HepG2 (cell line): ENCODE measurements around the gene VEGFC. TPM values are rescaled to one million over a fixed set of nuclear protein-coding genes. Genes with fewer than 3 reads are reported as not detected.

Experiments used
- MXI1 ChIP-seq: IDR thresholded peaks from 3 replicates; pipeline ENCODE4 v1.6.1; 2012; ENCODE audit warnings: low read depth, low read length, inconsistent platforms, borderline replicate concordance
- RAD51 ChIP-seq: fragments of 450-650 bp; IDR thresholded peaks from 2 replicates; pipeline ENCODE4 v1.6.1; 2016; ENCODE audit warnings: borderline replicate concordance
- SMAD9 ChIP-seq: sonication (generic); formaldehyde crosslinking; IDR thresholded peaks from 2 replicates; pipeline ENCODE4 v1.5.1; 2020; ENCODE audit warnings: mild to moderate bottlenecking, missing genetic modification reagents
- ZEB1 ChIP-seq: IDR thresholded peaks from 2 replicates; pipeline ENCODE4 v1.6.1; 2012; ENCODE audit warnings: mild to moderate bottlenecking, low read depth, inconsistent platforms; ENCODE audit not compliant: insufficient replicate concordance
- ZNF275 ChIP-seq: sonication (generic); formaldehyde crosslinking; IDR thresholded peaks from 2 replicates; pipeline ENCODE4 v1.8.0; 2022; ENCODE audit warnings: missing genetic modification reagents, mild to moderate bottlenecking, inconsistent platforms, borderline replicate concordance
- polyA plus RNA-seq, 8 experiments: library from polyadenylated mRNA; depleted of rRNA in 3 of 8; stranded (reverse) in 7 of 8; unstranded in 1 of 8; fragments of >200 nt; fragmentation: Illumina TruSeq in 4 of 8; extraction: Trizol in 4 of 8; gene quantifications; 2 replicates each; pipeline versions ENCODE4 v1.2.1 to v1.2.3, GENCODE V29; 2011 to 2016; ENCODE audit warnings: low read depth in 4 of 8, missing spikeins in 1 of 8, mixed read lengths in 1 of 8; ENCODE audit not compliant: insufficient read depth in 1 of 8
- total RNA-seq, 5 experiments: library from RNA; depleted of rRNA; stranded (reverse); fragments of >200 nt; fragmentation: Illumina TruSeq; extraction: Trizol; gene quantifications; 2 replicates each; pipeline ENCODE4 v1.2.3, GENCODE V29; 2016; ENCODE audit warnings: low read depth in 1 of 5
- TF ChIP-seq, protein P1 (sequence below): sonication (generic); formaldehyde crosslinking; IDR thresholded peaks from 2 replicates; pipeline ENCODE4 v1.4.0; 2020; ENCODE audit warnings: missing genetic modification reagents
- TF ChIP-seq, protein P2 (sequence below): sonication (generic); formaldehyde crosslinking; IDR thresholded peaks from 2 replicates; pipeline ENCODE4 v1.8.1; 2022; ENCODE audit warnings: low read depth, mild to moderate bottlenecking, missing genetic modification reagents
- TF ChIP-seq, protein P3 (sequence below): sonication (generic); formaldehyde crosslinking; IDR thresholded peaks from 2 replicates; pipeline ENCODE4 v1.4.0; 2020; ENCODE audit warnings: mild to moderate bottlenecking, missing genetic modification reagents
- TF ChIP-seq, protein P4 (sequence below): sonication (generic); formaldehyde crosslinking; IDR thresholded peaks from 2 replicates; pipeline ENCODE4 v1.5.1; 2020; ENCODE audit warnings: missing genetic modification reagents, mild to moderate bottlenecking, borderline replicate concordance

The VEGFC gene
- total and polyA plus RNA-seq, 2 of the 13 experiments (the other 11 are each of a cell fraction or from before 2014, with no cell fraction given) = not detected

- TF ChIP-seq, protein P1, sequence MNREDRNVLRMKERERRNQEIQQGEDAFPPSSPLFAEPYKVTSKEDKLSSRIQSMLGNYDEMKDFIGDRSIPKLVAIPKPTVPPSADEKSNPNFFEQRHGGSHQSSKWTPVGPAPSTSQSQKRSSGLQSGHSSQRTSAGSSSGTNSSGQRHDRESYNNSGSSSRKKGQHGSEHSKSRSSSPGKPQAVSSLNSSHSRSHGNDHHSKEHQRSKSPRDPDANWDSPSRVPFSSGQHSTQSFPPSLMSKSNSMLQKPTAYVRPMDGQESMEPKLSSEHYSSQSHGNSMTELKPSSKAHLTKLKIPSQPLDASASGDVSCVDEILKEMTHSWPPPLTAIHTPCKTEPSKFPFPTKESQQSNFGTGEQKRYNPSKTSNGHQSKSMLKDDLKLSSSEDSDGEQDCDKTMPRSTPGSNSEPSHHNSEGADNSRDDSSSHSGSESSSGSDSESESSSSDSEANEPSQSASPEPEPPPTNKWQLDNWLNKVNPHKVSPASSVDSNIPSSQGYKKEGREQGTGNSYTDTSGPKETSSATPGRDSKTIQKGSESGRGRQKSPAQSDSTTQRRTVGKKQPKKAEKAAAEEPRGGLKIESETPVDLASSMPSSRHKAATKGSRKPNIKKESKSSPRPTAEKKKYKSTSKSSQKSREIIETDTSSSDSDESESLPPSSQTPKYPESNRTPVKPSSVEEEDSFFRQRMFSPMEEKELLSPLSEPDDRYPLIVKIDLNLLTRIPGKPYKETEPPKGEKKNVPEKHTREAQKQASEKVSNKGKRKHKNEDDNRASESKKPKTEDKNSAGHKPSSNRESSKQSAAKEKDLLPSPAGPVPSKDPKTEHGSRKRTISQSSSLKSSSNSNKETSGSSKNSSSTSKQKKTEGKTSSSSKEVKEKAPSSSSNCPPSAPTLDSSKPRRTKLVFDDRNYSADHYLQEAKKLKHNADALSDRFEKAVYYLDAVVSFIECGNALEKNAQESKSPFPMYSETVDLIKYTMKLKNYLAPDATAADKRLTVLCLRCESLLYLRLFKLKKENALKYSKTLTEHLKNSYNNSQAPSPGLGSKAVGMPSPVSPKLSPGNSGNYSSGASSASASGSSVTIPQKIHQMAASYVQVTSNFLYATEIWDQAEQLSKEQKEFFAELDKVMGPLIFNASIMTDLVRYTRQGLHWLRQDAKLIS (CRISPR knock-in tag) = no peak
- TF ChIP-seq RAD51 (no peak), ZEB1 (no peak), ZNF275 (CRISPR knock-in tag) (no peak), MXI1 (no peak), SMAD9 (CRISPR knock-in tag) (no peak)
- TF ChIP-seq, protein P2, sequence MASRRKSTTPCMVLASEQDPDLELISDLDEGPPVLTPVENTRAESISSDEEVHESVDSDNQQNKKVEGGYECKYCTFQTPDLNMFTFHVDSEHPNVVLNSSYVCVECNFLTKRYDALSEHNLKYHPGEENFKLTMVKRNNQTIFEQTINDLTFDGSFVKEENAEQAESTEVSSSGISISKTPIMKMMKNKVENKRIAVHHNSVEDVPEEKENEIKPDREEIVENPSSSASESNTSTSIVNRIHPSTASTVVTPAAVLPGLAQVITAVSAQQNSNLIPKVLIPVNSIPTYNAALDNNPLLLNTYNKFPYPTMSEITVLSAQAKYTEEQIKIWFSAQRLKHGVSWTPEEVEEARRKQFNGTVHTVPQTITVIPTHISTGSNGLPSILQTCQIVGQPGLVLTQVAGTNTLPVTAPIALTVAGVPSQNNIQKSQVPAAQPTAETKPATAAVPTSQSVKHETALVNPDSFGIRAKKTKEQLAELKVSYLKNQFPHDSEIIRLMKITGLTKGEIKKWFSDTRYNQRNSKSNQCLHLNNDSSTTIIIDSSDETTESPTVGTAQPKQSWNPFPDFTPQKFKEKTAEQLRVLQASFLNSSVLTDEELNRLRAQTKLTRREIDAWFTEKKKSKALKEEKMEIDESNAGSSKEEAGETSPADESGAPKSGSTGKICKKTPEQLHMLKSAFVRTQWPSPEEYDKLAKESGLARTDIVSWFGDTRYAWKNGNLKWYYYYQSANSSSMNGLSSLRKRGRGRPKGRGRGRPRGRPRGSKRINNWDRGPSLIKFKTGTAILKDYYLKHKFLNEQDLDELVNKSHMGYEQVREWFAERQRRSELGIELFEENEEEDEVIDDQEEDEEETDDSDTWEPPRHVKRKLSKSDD = no peak
- TF ChIP-seq, protein P3, sequence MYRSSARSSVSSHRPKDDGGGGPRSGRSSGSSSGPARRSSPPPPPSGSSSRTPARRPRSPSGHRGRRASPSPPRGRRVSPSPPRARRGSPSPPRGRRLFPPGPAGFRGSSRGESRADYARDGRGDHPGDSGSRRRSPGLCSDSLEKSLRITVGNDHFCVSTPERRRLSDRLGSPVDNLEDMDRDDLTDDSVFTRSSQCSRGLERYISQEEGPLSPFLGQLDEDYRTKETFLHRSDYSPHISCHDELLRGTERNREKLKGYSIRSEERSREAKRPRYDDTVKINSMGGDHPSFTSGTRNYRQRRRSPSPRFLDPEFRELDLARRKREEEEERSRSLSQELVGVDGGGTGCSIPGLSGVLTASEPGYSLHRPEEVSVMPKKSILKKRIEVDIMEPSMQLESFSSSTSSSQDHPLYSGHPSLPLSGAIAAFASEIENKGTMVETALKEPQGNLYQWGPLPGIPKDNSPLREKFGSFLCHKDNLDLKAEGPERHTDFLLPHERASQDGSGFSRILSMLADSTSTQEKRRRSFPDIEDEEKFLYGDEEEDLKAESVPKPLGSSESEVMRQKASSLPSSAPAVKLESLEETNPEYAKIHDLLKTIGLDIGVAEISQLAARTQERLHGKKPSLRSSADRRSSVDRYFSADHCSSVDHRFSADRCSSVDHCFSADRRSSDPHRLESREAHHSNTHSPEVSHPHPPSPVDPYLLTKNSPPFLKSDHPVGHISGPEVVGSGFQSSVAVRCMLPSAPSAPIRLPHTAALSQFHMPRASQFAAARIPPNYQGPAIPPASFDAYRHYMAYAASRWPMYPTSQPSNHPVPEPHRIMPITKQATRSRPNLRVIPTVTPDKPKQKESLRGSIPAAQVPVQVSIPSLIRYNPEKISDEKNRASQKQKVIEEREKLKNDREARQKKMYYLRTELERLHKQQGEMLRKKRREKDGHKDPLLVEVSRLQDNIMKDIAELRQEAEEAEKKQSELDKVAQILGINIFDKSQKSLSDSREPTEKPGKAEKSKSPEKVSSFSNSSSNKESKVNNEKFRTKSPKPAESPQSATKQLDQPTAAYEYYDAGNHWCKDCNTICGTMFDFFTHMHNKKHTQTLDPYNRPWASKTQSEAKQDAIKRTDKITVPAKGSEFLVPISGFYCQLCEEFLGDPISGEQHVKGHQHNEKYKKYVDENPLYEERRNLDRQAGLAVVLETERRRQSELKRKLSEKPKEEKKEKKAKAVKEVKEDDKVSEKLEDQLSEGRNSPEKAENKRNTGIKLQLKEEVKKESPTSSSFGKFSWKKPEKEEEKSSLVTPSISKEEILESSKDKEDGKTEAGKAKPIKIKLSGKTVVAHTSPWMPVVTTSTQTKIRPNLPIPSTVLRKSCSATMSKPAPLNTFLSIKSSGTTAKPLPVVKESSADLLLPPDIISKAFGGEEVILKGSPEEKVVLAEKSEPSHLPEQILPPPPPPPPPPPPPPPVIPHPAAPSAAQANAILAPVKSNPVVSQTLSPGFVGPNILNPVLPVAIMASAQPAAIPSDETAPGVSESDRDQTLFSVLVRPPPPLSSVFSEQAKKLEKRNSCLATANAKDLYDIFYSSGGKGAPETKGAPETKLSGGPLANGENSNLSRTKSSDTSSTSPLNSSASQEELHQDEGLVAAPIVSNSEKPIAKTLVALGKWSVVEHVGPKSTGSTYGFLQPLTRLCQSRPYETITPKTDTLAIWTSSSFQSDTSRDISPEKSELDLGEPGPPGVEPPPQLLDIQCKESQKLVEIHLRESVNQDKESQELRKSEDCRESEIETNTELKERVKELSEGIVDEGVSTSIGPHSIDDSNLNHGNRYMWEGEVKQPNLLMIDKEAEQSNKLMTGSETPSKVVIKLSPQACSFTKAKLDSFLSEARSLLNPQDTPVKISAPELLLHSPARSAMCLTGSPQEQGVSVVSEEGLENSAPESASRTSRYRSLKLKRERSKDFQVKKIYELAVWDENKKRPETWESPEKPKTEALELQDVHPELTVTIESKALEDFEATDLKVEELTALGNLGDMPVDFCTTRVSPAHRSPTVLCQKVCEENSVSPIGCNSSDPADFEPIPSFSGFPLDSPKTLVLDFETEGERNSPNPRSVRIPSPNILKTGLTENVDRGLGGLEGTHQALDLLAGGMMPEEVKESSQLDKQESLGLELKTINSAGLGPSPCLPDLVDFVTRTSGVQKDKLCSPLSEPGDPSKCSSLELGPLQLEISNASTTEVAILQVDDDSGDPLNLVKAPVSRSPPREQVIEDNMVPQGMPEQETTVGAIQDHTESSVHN (CRISPR knock-in tag) = no peak
- TF ChIP-seq, protein P4, sequence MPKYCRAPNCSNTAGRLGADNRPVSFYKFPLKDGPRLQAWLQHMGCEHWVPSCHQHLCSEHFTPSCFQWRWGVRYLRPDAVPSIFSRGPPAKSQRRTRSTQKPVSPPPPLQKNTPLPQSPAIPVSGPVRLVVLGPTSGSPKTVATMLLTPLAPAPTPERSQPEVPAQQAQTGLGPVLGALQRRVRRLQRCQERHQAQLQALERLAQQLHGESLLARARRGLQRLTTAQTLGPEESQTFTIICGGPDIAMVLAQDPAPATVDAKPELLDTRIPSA (CRISPR knock-in tag) = no peak
Observed at GRCh38 chr4:176774852-176775251, 17.9 kb downstream of the VEGFC start (continued).
